Measurements from ENCODE around the gene IGF1.
"Not testable (repeated sequence)": the region's sequence is repeated elsewhere in the genome, so short reads cannot be mapped to it uniquely, and the experiment has no call there.

DNA sequence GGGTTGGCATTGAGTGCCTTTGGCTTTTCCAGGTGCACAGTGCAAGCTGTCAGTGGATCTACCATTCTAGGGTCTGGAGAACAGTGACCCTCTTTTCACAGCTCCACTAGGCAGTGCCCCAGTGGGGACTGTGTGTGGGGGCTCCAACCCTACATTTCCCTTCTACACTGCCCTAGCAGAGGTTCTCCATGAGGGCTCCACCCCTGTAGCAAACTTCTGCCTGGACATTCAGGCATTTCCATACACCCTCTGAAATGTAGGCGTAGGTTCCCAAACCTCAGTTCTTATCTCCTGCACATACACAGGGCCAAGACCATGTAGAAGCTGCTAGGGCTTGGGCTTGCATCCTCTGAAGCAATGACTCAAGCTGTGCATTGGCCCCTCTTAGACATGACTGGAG is 126.1 kb downstream of the IGF1 start:
- not testable (repeated sequence) for TF ChIP-seq EZH2phosphoT487 (IDR thresholded peaks at IDR 0.05; ENCODE audit: insufficient read depth, low read depth); EZH2 (IDR thresholded peaks at IDR 0.05; ENCODE audit: insufficient read depth, poor library complexity, severe bottlenecking)
